Measurements from ENCODE around the gene NPAS3. TPM values are rescaled to one million over a fixed set of nuclear protein-coding genes. Genes with fewer than 3 reads are reported as not detected.

Gene NPAS3
- total RNA-seq, 2 donors from 2014 or later: 1.1 to 1.8 TPM

DNA sequence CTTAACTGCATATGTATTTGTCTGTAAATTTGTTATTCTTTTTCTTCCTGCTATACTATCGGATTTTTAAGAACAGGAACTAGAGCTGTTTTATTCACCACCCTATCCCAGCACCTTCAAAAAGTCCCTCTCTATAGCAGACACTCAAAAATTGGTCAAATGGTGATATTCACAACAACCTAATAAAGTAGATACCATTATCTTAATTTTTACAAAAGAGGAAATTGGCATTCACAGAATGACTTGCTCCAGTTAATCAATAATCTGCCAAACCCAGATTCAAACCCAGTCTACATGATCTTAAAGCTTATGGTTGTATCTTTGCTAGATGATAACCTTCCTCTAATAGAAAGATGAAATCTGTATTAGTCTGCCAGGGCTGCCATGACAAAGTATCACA, 585.6 kb downstream of the NPAS3 start:
- no peak overlapping the region for H3K27ac ChIP-seq
- TF ChIP-seq POLR2A (IDR thresholded peaks at IDR 0.05) (no peak), POLR2AphosphoS5 (IDR thresholded peaks at IDR 0.05) (no peak)
- TF ChIP-seq, protein P1, sequence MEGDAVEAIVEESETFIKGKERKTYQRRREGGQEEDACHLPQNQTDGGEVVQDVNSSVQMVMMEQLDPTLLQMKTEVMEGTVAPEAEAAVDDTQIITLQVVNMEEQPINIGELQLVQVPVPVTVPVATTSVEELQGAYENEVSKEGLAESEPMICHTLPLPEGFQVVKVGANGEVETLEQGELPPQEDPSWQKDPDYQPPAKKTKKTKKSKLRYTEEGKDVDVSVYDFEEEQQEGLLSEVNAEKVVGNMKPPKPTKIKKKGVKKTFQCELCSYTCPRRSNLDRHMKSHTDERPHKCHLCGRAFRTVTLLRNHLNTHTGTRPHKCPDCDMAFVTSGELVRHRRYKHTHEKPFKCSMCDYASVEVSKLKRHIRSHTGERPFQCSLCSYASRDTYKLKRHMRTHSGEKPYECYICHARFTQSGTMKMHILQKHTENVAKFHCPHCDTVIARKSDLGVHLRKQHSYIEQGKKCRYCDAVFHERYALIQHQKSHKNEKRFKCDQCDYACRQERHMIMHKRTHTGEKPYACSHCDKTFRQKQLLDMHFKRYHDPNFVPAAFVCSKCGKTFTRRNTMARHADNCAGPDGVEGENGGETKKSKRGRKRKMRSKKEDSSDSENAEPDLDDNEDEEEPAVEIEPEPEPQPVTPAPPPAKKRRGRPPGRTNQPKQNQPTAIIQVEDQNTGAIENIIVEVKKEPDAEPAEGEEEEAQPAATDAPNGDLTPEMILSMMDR (IDR thresholded peaks at IDR 0.05): no peak
- no peaks in the 10 kb centered on the region for H3K27me3 ChIP-seq (replicated peaks; ENCODE audit: insufficient read depth)
- H3K9me3 ChIP-seq: no peaks in the 10 kb centered on the region
- no peak for DNase-seq (ENCODE audit: low spot score)
- no peaks in the 10 kb centered on the region for H3K4me1 ChIP-seq (replicated peaks)
- 88% methylated on average over 1 of the region's 1 CpG for WGBS
- no peaks in the 10 kb centered on the region for H3K36me3 ChIP-seq
- intact Hi-C loops (cut with DNase I): no loop called here
- H3K4me3 ChIP-seq: no peak overlapping the region

DNA sequence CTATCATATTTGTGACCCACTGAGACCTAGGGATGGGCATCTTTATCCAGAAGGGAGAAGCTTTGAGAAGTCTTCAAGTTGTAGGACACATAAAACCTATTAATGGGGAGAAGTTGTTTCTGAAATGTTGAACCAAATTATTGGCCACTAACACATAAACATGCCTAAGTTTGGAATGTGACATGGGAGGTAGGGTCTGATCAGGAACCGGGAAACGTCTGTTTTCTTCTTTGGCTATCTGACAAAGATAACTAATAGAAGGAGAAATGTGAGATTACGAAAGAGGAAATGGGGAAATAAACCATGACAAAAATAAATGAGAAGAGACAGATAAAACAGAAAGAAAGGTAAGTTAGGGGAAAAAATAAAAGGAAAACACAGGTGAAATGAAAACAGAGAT, 586.9 kb downstream of the NPAS3 start:
- TF ChIP-seq POLR2A (IDR thresholded peaks at IDR 0.05) (no peak), POLR2AphosphoS5 (IDR thresholded peaks at IDR 0.05) (no peak)
- TF ChIP-seq, protein P1 (IDR thresholded peaks at IDR 0.05): no peak
- Histone ChIP-seq H3K36me3 (no peaks in the 10 kb centered on the region), H3K4me1 (replicated peaks) (no peaks in the 10 kb centered on the region), H3K27ac (no peak overlapping the region), H3K9me3 (no peaks in the 10 kb centered on the region), H3K27me3 (replicated peaks; ENCODE audit: insufficient read depth) (no peaks in the 10 kb centered on the region), H3K4me3 (no peak overlapping the region)
- DNase-seq (ENCODE audit: low spot score): no peak
- intact Hi-C loops (cut with DNase I): no loop called here
- WGBS: 36% methylated on average over 3 of the region's 3 CpGs

DNA sequence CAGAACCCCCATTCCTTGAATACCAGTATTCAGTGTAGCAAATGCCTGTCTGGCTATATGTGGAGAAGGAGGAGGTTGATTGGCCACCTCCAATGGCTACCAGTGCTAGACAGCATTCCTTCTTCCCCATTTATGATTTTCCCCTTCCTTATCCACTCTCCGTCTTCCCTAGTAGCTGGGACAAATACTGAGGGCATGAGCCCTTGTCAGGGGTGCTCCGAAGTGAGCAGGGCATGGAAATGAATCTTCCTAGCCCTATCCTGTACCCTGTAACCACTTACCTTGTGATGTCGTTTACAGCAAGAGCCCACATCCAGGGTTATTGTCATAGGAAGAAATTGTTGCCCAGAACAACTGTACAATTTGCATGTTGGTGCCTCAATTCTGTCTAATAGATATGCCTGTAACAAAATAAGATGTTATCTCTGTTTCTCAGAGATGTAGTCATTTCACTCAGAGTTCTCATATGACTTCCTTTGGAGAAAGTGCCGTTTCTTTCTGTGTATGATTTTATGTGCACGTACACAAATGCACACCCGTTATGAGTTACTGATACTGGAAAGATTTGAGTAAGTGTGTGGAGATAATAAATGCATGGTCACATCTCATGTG, 588.5 kb downstream of the NPAS3 start:
- Histone ChIP-seq H3K27me3 (replicated peaks; ENCODE audit: insufficient read depth) (no peaks in the 10 kb centered on the region), H3K36me3 (no peaks in the 10 kb centered on the region), H3K27ac (no peak overlapping the region), H3K9me3 (no peaks in the 10 kb centered on the region), H3K4me1 (replicated peaks) (no peaks in the 10 kb centered on the region), H3K4me3 (no peak overlapping the region)
- no peak for DNase-seq (ENCODE audit: low spot score)
- intact Hi-C loops (cut with DNase I): no loop called here
- WGBS: 74% methylated on average over 6 of the region's 6 CpGs
- TF ChIP-seq POLR2A (IDR thresholded peaks at IDR 0.05): no peak
- TF ChIP-seq, protein P1 (IDR thresholded peaks at IDR 0.05): no peak
- TF ChIP-seq POLR2AphosphoS5 (IDR thresholded peaks at IDR 0.05): no peak

DNA sequence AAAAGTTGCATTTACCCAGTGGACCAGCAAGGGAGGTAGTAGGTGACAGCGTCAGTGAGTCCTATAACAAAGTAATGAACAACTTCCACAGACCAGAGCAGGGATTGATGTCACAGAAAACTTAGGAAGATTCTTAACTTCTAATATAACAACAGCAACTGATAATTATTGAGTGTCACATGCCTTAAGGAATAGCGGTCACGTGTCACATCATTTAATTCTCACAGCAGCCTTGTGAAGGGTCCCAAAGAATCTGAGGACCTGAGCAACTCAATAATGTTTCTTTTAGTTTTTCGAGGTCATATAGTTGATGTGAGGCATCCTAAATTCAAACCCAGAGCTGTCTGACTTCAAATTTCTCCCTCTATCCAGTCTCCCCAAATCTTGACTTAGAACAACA, 590.0 kb downstream of the NPAS3 start:
- no peaks in the 10 kb centered on the region for H3K4me1 ChIP-seq (replicated peaks)
- no peak for DNase-seq (ENCODE audit: low spot score)
- no peak overlapping the region for H3K27ac ChIP-seq
- TF ChIP-seq POLR2AphosphoS5 (IDR thresholded peaks at IDR 0.05) (no peak), POLR2A (IDR thresholded peaks at IDR 0.05) (no peak)
- TF ChIP-seq, protein P1 (IDR thresholded peaks at IDR 0.05): no peak
- H3K36me3 ChIP-seq: no peaks in the 10 kb centered on the region
- WGBS: 91% methylated on average over 4 of the region's 4 CpGs
- H3K27me3 ChIP-seq (replicated peaks; ENCODE audit: insufficient read depth): no peaks in the 10 kb centered on the region
- no peaks in the 10 kb centered on the region for H3K9me3 ChIP-seq
- no peak overlapping the region for H3K4me3 ChIP-seq
- intact Hi-C loops (cut with DNase I): no loop called here
